ENCODE results near the gene YRDC. TPM values are rescaled to one million over a fixed set of nuclear protein-coding genes. Genes with fewer than 3 reads are reported as not detected.

The YRDC gene
- polyA plus RNA-seq (2012; ENCODE audit: insufficient read depth, insufficient read length) = 44.4 TPM

- peak; percentile 86 for DNase-seq (ENCODE audit: low read depth, low spot score)
Observed at GRCh38 chr1:37807555-37808368, at the start of gene YRDC, which contains the start of gene C1orf122. TSS of gene YRDC (minus strand) at chr1:37808208. CDS start at chr1:37808180, 28 bp downstream. TSS of gene C1orf122 (plus strand) at chr1:37807790. CDS start at chr1:37808405, 615 bp downstream.

GRCh38 chr1:37854406-37854805 lies 46.4 kb upstream of the YRDC start:
- DNase-seq (ENCODE audit: low read depth, low spot score) = no peak
- H3K4me3 ChIP-seq (ENCODE audit: low read length) = no peak overlapping the region

More at GRCh38 chr1:37807555-37808368, at the start of gene YRDC, which contains the start of gene C1orf122:
- peak within 1 kb of the TSS; percentile 65 for H3K4me3 ChIP-seq (ENCODE audit: low read length)

GRCh38 chr1:37853157-37853556 lies 45.1 kb upstream of the YRDC start:
- H3K4me3 ChIP-seq (ENCODE audit: low read length) = no peak overlapping the region
- no peak for DNase-seq (ENCODE audit: low read depth, low spot score)

- peak; percentile 20 for DNase-seq (ENCODE audit: low read depth, low spot score)
- H3K4me3 ChIP-seq (ENCODE audit: low read length) = no peak overlapping the region
Observed at GRCh38 chr1:37851782-37852210, 43.8 kb upstream of the YRDC start.

GRCh38 chr1:37851262-37851661 lies 43.3 kb upstream of the YRDC start:
- DNase-seq (ENCODE audit: low read depth, low spot score) = no peak
- no peak overlapping the region for H3K4me3 ChIP-seq (ENCODE audit: low read length)

- no peak for DNase-seq (ENCODE audit: low read depth, low spot score)
Observed at GRCh38 chr1:37850352-37850955, 42.4 kb upstream of the YRDC start.

GRCh38 chr1:37849480-37849879 lies 41.5 kb upstream of the YRDC start:
- no peak overlapping the region for H3K4me3 ChIP-seq (ENCODE audit: low read length)
- DNase-seq (ENCODE audit: low read depth, low spot score) = no peak

More at GRCh38 chr1:37850352-37850955, 42.4 kb upstream of the YRDC start:
- no peak overlapping the region for H3K4me3 ChIP-seq (ENCODE audit: low read length)

GRCh38 chr1:37846647-37847339 lies 38.8 kb upstream of the YRDC start:
- no peak for DNase-seq (ENCODE audit: low read depth, low spot score)
- no peak overlapping the region for H3K4me3 ChIP-seq (ENCODE audit: low read length)

- H3K4me3 ChIP-seq (ENCODE audit: low read length) = no peak overlapping the region
- no peak for DNase-seq (ENCODE audit: low read depth, low spot score)
Observed at GRCh38 chr1:37845786-37846185, 37.8 kb upstream of the YRDC start.

- no peak for DNase-seq (ENCODE audit: low read depth, low spot score)
- no peak overlapping the region for H3K4me3 ChIP-seq (ENCODE audit: low read length)
Observed at GRCh38 chr1:37845049-37845646, 37.1 kb upstream of the YRDC start.

- no peak for DNase-seq (ENCODE audit: low read depth, low spot score)
- H3K4me3 ChIP-seq (ENCODE audit: low read length) = no peak overlapping the region
Observed at GRCh38 chr1:37844536-37844935, 36.5 kb upstream of the YRDC start.

GRCh38 chr1:37841652-37842051 lies 33.6 kb upstream of the YRDC start:
- H3K4me3 ChIP-seq (ENCODE audit: low read length) = no peak overlapping the region
- no peak for DNase-seq (ENCODE audit: low read depth, low spot score)

GRCh38 chr1:37840711-37841110 lies 32.7 kb upstream of the YRDC start:
- no peak overlapping the region for H3K4me3 ChIP-seq (ENCODE audit: low read length)
- no peak for DNase-seq (ENCODE audit: low read depth, low spot score)

GRCh38 chr1:37839676-37840075 lies 31.7 kb upstream of the YRDC start:
- H3K4me3 ChIP-seq (ENCODE audit: low read length) = no peak overlapping the region
- DNase-seq (ENCODE audit: low read depth, low spot score) = no peak

GRCh38 chr1:37836788-37837187 lies 28.8 kb upstream of the YRDC start:
- no peak for DNase-seq (ENCODE audit: low read depth, low spot score)
- no peak overlapping the region for H3K4me3 ChIP-seq (ENCODE audit: low read length)

GRCh38 chr1:37831809-37832208 lies 23.8 kb upstream of the YRDC start:
- H3K4me3 ChIP-seq (ENCODE audit: low read length) = no peak overlapping the region
- no peak for DNase-seq (ENCODE audit: low read depth, low spot score)

- H3K4me3 ChIP-seq (ENCODE audit: low read length) = no peak overlapping the region
- DNase-seq (ENCODE audit: low read depth, low spot score) = no peak
Observed at GRCh38 chr1:37831109-37831508, 23.1 kb upstream of the YRDC start.

GRCh38 chr1:37828410-37829074 lies 20.5 kb upstream of the YRDC start:
- no peak for DNase-seq (ENCODE audit: low read depth, low spot score)
- no peak overlapping the region for H3K4me3 ChIP-seq (ENCODE audit: low read length)

GRCh38 chr1:37825506-37825905 lies 17.5 kb upstream of the YRDC start:
- DNase-seq (ENCODE audit: low read depth, low spot score) = no peak
- no peak overlapping the region for H3K4me3 ChIP-seq (ENCODE audit: low read length)
